ENCODE results near the gene SLC12A7.
"Not testable (repeated sequence)": the region's sequence is repeated elsewhere in the genome, so short reads cannot be mapped to it uniquely, and the experiment has no call there.

SLC12A7 gene

DNA sequence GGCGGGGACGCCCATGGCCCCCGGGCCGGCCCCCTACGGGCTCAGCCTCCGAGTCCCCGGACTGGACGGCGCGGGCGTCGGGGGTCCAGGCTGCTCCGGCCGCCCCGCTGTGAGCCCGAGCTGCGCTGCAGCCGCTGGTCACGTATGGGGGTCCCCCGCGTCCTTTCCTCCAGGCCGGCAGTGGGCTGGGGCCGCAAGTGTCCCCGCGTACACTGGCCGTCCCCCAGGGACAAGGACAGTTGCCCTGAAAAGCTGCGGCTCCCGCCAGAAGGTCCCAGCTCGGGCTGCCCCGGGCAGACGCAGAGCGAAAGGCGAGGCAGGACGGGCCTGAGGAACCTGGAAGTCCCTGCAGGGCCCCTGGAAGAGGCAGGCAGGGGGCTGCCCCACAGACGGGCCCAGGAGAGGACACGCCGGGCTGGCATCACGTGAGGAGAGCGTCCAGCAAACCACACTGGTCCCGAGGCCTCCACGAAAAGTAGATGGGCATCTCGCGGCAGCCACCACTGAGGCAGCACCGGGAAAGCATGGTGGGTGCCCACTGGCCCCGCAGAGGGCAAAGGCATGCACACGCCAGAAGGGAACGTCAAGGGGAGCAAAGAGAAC, 106.5 kb downstream of the SLC12A7 start:
- no peak for DNase-seq (ENCODE audit: extremely low spot score)
- ChIA-PET CTCF (interaction anchor here (1.0 to 2.4 kb wide), 3 partner anchors 11 to 135 kb away, joined by 3 to 8 read pairs (median 7); no protein-coding TSS in a partner anchor), POLR2A (no interaction called here)
- TF ChIP-seq, protein P1, sequence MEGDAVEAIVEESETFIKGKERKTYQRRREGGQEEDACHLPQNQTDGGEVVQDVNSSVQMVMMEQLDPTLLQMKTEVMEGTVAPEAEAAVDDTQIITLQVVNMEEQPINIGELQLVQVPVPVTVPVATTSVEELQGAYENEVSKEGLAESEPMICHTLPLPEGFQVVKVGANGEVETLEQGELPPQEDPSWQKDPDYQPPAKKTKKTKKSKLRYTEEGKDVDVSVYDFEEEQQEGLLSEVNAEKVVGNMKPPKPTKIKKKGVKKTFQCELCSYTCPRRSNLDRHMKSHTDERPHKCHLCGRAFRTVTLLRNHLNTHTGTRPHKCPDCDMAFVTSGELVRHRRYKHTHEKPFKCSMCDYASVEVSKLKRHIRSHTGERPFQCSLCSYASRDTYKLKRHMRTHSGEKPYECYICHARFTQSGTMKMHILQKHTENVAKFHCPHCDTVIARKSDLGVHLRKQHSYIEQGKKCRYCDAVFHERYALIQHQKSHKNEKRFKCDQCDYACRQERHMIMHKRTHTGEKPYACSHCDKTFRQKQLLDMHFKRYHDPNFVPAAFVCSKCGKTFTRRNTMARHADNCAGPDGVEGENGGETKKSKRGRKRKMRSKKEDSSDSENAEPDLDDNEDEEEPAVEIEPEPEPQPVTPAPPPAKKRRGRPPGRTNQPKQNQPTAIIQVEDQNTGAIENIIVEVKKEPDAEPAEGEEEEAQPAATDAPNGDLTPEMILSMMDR (IDR thresholded peaks at IDR 0.05; ENCODE audit: control extremely low read depth, extremely low read depth, low read depth, missing control alignments): no peak

DNA sequence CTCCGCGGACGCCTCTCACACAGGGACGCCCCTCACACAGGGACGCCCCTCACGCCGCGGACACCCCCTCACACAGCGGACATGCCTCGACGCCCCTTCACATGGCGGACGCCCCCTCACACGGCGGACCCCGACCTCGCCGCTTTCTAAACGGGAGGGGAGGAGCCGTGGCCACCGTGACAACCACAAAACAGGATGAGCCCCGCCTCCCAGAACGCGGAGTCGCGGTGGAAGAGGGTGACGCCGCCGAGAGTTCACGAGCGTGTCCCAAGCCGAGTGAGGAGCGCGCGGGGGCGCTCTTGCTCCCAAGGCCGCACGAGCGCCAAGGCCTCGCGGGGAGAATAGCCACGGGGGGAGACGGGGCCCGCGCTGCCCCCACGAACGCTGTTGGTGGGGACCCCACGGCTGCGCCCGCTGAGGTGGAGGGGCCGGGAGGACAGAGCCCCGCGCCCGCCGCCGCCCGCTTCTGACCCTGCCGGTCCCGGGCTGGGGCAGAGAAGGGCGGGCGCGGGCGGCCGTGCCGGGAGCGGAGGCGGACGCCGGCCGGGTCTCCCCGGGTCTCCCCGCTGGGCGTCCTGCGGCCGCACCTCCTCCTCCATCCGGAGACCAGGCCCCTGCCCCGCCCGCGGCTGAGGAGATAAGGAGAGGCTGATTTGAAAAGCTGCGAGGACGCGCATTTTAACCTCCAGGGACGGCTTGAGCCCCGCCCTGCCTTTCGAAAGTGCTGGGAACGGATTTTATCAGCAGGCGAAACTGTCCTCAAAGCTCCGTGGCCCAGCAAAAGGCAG, 107.2 kb downstream of the SLC12A7 start:
- ChIA-PET CTCF (interaction anchor here (1.0 to 2.4 kb wide), 3 partner anchors 10 to 136 kb away, joined by 3 to 8 read pairs (median 7); no protein-coding TSS in a partner anchor), POLR2A (no interaction called here)
- DNase-seq (ENCODE audit: extremely low spot score): no peak
- TF ChIP-seq, protein P1 (IDR thresholded peaks at IDR 0.05; ENCODE audit: control extremely low read depth, extremely low read depth, low read depth, missing control alignments): peak; percentile 39

DNA sequence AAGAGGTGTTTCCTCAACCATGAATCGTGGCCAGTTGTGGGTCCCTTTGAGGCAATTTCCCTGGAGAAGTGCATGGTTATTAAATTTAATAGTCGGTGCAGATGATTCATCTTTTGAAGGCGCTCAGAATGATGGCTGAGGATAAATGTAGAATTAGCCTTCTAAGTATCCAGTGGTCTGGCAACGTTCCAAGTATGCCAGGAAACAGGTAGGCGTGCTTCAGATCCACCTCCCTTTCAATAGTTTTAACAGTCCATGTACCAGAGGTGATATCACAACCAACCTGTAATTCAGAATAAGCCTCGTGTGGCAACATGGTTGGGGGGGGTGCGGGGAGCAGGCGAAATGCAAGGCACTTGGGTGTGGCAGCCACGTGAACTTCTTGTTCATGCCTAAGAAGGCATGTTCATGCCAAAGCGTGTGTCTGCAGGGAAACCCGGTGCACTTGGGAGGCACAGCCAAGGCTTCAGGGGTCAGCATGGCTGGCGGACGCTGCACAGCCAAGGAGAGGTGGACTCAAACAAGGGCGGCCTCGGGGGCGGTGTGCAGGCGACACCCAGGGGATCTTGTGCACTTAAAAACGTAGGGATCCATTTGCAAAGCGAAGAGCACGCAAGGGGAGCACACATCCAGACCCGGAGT, 108.4 kb downstream of the SLC12A7 start:
- ChIA-PET CTCF (no interaction called here), POLR2A (no interaction called here)
- DNase-seq (ENCODE audit: extremely low spot score): no peak
- TF ChIP-seq, protein P1 (IDR thresholded peaks at IDR 0.05; ENCODE audit: control extremely low read depth, extremely low read depth, low read depth, missing control alignments): no peak

DNA sequence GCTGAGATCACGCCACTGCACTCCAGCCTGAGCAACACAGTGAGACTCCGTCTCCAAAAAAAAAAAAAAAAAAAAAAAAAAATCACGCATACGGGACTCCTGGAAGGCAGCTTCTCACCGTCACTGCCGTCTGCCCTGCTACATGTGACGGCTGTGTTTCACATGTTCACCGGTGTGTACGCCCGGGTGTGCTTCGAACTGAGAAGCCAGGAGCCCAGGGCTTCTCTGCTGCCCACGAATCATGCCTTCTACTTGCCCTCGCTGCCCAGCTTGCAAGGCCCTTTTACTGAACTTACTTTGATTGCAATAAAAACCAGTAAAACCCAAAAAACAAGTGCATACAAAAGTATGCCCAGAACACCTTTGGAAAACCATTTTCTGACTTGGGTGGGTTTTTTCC, 109.0 kb downstream of the SLC12A7 start:
- CTCF ChIA-PET: no interaction called here
- TF ChIP-seq, protein P1 (IDR thresholded peaks at IDR 0.05; ENCODE audit: control extremely low read depth, extremely low read depth, low read depth, missing control alignments): no peak
- DNase-seq (ENCODE audit: extremely low spot score): no peak
- POLR2A ChIA-PET: no interaction called here

DNA sequence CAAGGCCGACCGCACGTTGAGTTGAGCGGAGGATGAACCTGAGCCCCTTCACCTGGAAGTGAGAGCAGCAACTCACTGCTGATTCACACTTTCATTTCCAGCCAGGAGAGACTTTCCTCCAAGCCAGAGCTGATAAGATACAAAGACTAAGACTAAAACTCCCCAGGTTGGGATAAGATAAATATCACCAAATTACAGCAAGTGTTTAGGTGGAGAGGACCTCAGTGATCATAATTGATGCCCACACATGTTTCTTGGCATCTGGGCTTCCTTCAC, 109.7 kb downstream of the SLC12A7 start:
- ChIA-PET POLR2A (no interaction called here), CTCF (no interaction called here)
- TF ChIP-seq, protein P1 (IDR thresholded peaks at IDR 0.05; ENCODE audit: control extremely low read depth, extremely low read depth, low read depth, missing control alignments): no peak
- DNase-seq (ENCODE audit: extremely low spot score): no peak

DNA sequence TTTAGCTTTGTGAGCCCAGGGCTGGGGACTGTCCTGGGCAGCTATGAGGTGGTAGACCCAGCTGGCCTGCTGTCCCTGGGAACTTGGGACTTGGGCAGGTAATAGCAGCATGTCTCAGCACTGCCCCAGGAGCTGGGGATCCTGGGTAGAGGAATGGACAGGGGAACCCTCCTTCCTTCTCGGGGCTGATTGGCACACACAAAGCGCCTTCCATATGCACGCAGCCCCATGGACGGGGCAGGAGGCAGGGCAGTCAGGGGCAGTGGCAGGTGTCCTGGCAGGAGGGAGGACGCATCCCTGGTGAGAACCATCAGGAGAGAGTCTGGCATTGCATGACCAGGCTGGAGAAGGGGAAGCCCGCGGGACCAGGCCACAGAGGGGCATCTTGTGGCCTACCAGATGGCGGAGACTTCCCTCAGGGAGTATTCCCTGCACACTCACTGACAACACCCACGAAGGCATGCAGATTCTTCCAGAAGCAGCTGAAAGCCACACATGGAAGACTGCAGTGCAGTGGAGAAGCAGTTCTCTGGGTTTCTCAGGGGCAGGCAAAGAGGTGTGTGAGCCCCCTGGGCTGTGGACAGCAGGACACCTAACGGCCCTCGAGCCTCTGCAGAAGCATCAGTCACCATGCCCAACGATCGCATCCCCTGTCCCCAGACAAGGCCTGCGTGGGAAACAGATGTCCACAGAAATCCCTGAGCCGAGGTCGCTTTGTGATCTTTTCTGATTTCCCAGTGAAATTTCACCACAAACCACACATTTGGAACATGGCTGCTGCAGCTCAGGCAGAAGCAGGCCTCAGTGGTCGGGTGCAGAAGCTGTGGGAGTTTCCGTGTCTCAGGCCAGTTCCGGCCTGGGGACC, 110.2 kb downstream of the SLC12A7 start:
- no peak for DNase-seq (ENCODE audit: extremely low spot score)
- ChIA-PET POLR2A (no interaction called here), CTCF (no interaction called here)
- TF ChIP-seq, protein P1 (IDR thresholded peaks at IDR 0.05; ENCODE audit: control extremely low read depth, extremely low read depth, low read depth, missing control alignments): no peak

DNA sequence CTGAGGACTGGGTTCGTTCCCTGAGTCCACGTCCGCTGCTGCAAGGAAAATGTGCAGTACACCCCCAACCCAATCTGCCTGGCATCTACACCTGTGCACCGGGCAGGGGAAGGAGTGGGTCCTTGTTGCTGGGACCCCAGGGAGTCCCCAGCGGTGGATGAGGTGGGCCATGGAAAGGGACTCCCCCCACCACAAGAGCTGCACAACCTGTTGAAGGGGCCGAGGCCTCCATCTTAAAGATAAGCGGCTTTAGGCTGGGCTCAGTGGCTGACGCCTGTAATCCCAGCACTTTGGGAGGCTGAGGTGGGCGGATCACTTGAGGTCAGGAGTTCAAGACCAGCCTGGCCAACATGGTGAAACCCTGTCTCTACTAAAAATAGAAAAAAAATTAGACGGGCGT, 111.0 kb downstream of the SLC12A7 start:
- POLR2A ChIA-PET; DNase-seq (ENCODE audit: extremely low spot score): not testable (repeated sequence)
- CTCF ChIA-PET: interaction anchor here (1.0 kb wide), 1 partner anchor 11 kb away, joined by 3 read pairs; no protein-coding TSS in a partner anchor

All from GM10248 (cell line).